OCI-LY1 (cell line): ENCODE results near the gene RUSC2.

Experiments
- H2AFZ ChIP-seq: fragments of 200-600 bp; sonication (generic), shearing (Covaris generic); 2 replicates; pipeline ENCODE4 v1.6.0; 2014; ENCODE audit warnings: antibody characterized with exemption, mild to moderate bottlenecking, low read length
- H3F3A ChIP-seq: fragments of 200-600 bp; sonication (generic), shearing (Covaris generic); 2 replicates; pipeline ENCODE4 v1.6.0; 2014; ENCODE audit warnings: mild to moderate bottlenecking, antibody characterized with exemption, low read length, moderate library complexity; ENCODE audit not compliant: insufficient read depth
- H3K27ac ChIP-seq: fragments of 200-600 bp; sonication (generic); 2 replicates; pipeline ENCODE4 v1.5.1; 2014; ENCODE audit warnings: low read length, mixed run types, mild to moderate bottlenecking, low read depth; ENCODE audit not compliant: poor library complexity, severe bottlenecking
- H3K27me3 ChIP-seq: fragments of 200-600 bp; sonication (generic); 2 replicates; pipeline ENCODE4 v1.6.0; 2014; ENCODE audit warnings: antibody characterized with exemption, mild to moderate bottlenecking, low read length, moderate library complexity; ENCODE audit not compliant: insufficient read depth
- H3K36me3 ChIP-seq: fragments of 200-600 bp; sonication (generic); 2 replicates; pipeline ENCODE4 v1.6.1; 2014; ENCODE audit warnings: mild to moderate bottlenecking, antibody characterized with exemption, low read length, moderate library complexity, mixed read lengths; ENCODE audit not compliant: insufficient read depth
- H3K4me1 ChIP-seq: fragments of 200-600 bp; sonication (generic); 2 replicates; pipeline ENCODE4 v1.5.1; 2014; ENCODE audit warnings: mild to moderate bottlenecking, low read length, moderate library complexity; ENCODE audit not compliant: insufficient read depth, severe bottlenecking
- H3K4me2 ChIP-seq: fragments of 200-600 bp; sonication (generic), shearing (Covaris generic); 2 replicates; pipeline ENCODE4 v1.6.1; 2014; ENCODE audit warnings: low read length
- H3K4me3 ChIP-seq: fragments of 200-600 bp; sonication (generic); 2 replicates; pipeline ENCODE4 v1.5.1; 2014; ENCODE audit warnings: low read length, low read depth, mild to moderate bottlenecking, mixed read lengths; ENCODE audit not compliant: poor library complexity, severe bottlenecking
- H3K79me2 ChIP-seq: fragments of 200-600 bp; shearing (Covaris generic); 2 replicates; pipeline ENCODE4 v1.6.1; 2016; ENCODE audit warnings: mixed run types, low read length, mixed read lengths; ENCODE audit not compliant: insufficient read depth
- H3K9ac ChIP-seq: fragments of 200-600 bp; sonication (generic), shearing (Covaris generic); 2 replicates; pipeline ENCODE4 v1.6.1; 2014; ENCODE audit warnings: mild to moderate bottlenecking, low read length, mixed read lengths
- H3K9me2 ChIP-seq: fragments of 200-600 bp; sonication (generic), shearing (Covaris generic); 2 replicates; pipeline ENCODE4 v1.6.1; 2014; ENCODE audit warnings: low read depth, mild to moderate bottlenecking, low read length, mixed read lengths
- H3K9me3 ChIP-seq: fragments of 200-600 bp; shearing (Covaris generic); 2 replicates; pipeline ENCODE4 v1.6.1; 2014; ENCODE audit warnings: low read length, mixed read lengths
- H4K20me1 ChIP-seq: fragments of 200-600 bp; sonication (generic), shearing (Covaris generic); 2 replicates; pipeline ENCODE4 v1.6.0; 2016; ENCODE audit warnings: mild to moderate bottlenecking, low read length; ENCODE audit not compliant: insufficient read depth
- EZH2 ChIP-seq: fragments of 200-600 bp; sonication (generic), shearing (Covaris generic); IDR thresholded peaks from 2 replicates; pipeline ENCODE4 v1.8.0; 2017; ENCODE audit warnings: borderline replicate concordance, mixed run types, mild to moderate bottlenecking, antibody characterized with exemption, low read length, moderate library complexity, mixed read lengths
- TF ChIP-seq, protein P1 (sequence below): fragments of 200-600 bp; sonication (generic), shearing (Covaris generic); IDR thresholded peaks from 2 replicates; pipeline ENCODE4 v1.5.1; 2017; ENCODE audit warnings: mild to moderate bottlenecking, antibody characterized with exemption, low read length, moderate library complexity, mixed read lengths

Gene RUSC2

DNA sequence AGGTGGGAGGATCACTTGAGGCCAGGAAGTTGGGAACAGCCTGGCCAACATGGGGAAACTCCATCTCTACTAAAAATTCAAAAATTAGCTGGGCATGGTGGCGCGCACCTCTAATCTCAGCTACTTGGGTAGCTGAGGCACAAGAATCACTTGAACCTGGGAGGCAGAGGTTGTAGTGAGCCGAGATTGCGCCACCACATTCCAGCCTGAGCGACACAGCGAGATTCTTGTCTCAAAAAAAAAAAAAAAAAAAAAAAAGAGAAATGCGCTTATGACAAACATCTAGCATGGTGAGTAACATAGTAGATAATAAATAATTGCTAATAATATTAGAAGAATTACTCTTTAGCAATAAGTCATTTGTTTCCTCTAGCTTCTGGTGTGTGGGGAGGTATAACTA, 25.9 kb downstream of the RUSC2 start:
- no peak overlapping the region for H3K4me2 ChIP-seq
- no peak for TF ChIP-seq EZH2
- TF ChIP-seq, protein P1, sequence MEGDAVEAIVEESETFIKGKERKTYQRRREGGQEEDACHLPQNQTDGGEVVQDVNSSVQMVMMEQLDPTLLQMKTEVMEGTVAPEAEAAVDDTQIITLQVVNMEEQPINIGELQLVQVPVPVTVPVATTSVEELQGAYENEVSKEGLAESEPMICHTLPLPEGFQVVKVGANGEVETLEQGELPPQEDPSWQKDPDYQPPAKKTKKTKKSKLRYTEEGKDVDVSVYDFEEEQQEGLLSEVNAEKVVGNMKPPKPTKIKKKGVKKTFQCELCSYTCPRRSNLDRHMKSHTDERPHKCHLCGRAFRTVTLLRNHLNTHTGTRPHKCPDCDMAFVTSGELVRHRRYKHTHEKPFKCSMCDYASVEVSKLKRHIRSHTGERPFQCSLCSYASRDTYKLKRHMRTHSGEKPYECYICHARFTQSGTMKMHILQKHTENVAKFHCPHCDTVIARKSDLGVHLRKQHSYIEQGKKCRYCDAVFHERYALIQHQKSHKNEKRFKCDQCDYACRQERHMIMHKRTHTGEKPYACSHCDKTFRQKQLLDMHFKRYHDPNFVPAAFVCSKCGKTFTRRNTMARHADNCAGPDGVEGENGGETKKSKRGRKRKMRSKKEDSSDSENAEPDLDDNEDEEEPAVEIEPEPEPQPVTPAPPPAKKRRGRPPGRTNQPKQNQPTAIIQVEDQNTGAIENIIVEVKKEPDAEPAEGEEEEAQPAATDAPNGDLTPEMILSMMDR = no peak
- H3K9ac ChIP-seq = no peak overlapping the region
- H3K79me2 ChIP-seq = no peaks in the 10 kb centered on the region
- no peaks in the 10 kb centered on the region for H3K9me3 ChIP-seq
- H3F3A ChIP-seq = no peaks in the 10 kb centered on the region
- H3K27ac ChIP-seq = no peak overlapping the region
- H2AFZ ChIP-seq = no peak overlapping the region
- no peaks in the 10 kb centered on the region for H3K4me1 ChIP-seq
- H4K20me1 ChIP-seq = no peaks in the 10 kb centered on the region
- no peaks in the 10 kb centered on the region for H3K36me3 ChIP-seq
- H3K27me3 ChIP-seq = no peaks in the 10 kb centered on the region
- no peaks in the 10 kb centered on the region for H3K9me2 ChIP-seq
- no peak overlapping the region for H3K4me3 ChIP-seq

DNA sequence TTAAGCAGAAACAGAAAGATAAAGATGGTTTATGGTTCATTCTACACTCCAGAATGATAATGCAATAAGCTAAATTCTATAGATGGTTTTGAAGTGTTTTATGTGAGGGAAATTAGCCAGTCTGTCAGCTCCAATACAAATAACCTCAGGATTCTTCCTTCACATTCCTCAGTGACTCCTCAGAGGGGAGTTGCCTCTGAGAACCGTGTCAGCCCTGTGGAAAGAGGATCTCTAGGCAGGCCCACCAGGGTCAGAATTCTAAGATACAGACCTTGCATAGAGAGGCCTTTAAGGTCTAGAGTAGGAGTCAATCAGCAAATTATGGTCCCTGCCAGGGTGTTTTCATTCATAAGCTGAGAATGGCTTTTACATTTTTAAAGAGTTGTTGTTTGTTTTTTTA, 26.6 kb downstream of the RUSC2 start:
- no peaks in the 10 kb centered on the region for H3K4me1 ChIP-seq
- no peak overlapping the region for H3K9ac ChIP-seq
- H3K27ac ChIP-seq = no peak overlapping the region

DNA sequence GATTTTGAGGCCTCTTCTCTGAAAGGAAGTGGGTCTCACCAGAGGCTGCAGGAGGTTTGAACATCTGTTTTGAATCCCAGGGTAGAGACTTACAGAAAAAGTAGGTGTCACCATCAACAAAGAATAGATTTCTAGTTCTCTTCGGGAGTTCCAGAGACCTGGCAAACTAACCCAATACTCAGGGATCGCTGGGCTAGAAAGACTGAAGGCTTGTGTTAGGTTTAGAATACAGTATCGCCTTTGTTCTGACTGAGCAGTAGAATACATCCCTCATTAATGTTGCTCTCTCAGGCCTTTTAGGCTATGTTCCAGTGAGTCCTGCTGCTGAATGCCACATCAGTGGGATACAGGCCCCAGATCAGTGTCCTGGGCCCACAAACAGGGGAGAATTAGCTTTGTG, 27.2 kb downstream of the RUSC2 start:
- Histone ChIP-seq H3K27ac (no peak overlapping the region), H3K9me3 (no peaks in the 10 kb centered on the region), H3K4me2 (no peak overlapping the region), H2AFZ (no peak overlapping the region), H3K9me2 (no peaks in the 10 kb centered on the region), H3K4me3 (no peak overlapping the region), H3K36me3 (no peaks in the 10 kb centered on the region), H3F3A (no peaks in the 10 kb centered on the region), H3K4me1 (no peaks in the 10 kb centered on the region), H4K20me1 (no peaks in the 10 kb centered on the region), H3K79me2 (no peaks in the 10 kb centered on the region), H3K9ac (no peak overlapping the region), H3K27me3 (no peaks in the 10 kb centered on the region)
- TF ChIP-seq, protein P1 = no peak
- no peak for TF ChIP-seq EZH2

More for the DNA sequence above, 26.6 kb downstream of the RUSC2 start:
- Histone ChIP-seq H4K20me1 (no peaks in the 10 kb centered on the region), H3K4me2 (no peak overlapping the region), H3F3A (no peaks in the 10 kb centered on the region), H3K36me3 (no peaks in the 10 kb centered on the region), H2AFZ (no peak overlapping the region), H3K9me2 (no peaks in the 10 kb centered on the region), H3K4me3 (no peak overlapping the region), H3K9me3 (no peaks in the 10 kb centered on the region), H3K27me3 (no peaks in the 10 kb centered on the region), H3K79me2 (no peaks in the 10 kb centered on the region)
- TF ChIP-seq EZH2 = no peak
- TF ChIP-seq, protein P1 = no peak
